K562 (cell line): Measurements from ENCODE around the gene PRSS50. TPM values are rescaled to one million over a fixed set of nuclear protein-coding genes. Genes with fewer than 3 reads are reported as not detected.

Source experiments
- ATAC-seq: fragments of 200-7000 bp; cut with Tn5 transposase; 3 replicates; pipeline ENCODE4 v1.9.1; 2020; ENCODE audit warnings: moderate library complexity
- BruUV-seq: library from RNA; stranded (reverse); fragments of 400-500 nt; replicated peaks from 2 replicates; lab custom pipeline; 2021; lab: Mats Ljungman, UMichigan
- CTCF ChIA-PET: fragments of 300-600 bp; formaldehyde crosslinking; extraction: SDS; loops from one replicate; lab custom pipeline; 2021; ENCODE audit warnings: low intra/inter-chr PET ratio; lab: Yijun Ruan, JAX
- POLR2A ChIA-PET: fragments of 300-600, 350-650 bp; sonication (Branson Sonifier 250); formaldehyde crosslinking; extraction: SDS; loops from one replicate; lab custom pipeline; 2021; ENCODE audit warnings: antibody characterized with exemption, inconsistent platforms; lab: Yijun Ruan, JAX
- DNase-seq, 4 experiments: peaks; one replicate each; pipeline versions ENCODE4 v3.0.0 to v3.0.0-alpha.2; 2011 to 2018; ENCODE audit warnings: low spot score in 3 of 4, mixed read lengths in 3 of 4; ENCODE audit errors: extremely low read depth in 1 of 4
- FAIRE-seq: peaks from 2 replicates; lab custom pipeline; 2011; peaks lifted over from hg19 to GRCh38; lab: Jason Lieb, UNC
- H2AFZ ChIP-seq: 2 replicates; pipeline ENCODE4 v1.6.0; 2011; ENCODE audit warnings: low read depth, low read length, control low read depth, inconsistent platforms
- H3K27ac ChIP-seq: fragments of 200-600 bp; 3 replicates; pipeline ENCODE4 v1.8.0; 2011; ENCODE audit warnings: low read depth, mild to moderate bottlenecking, control low read depth, inconsistent platforms, low read length, moderate library complexity, mixed read lengths; ENCODE audit errors: extremely low read depth
- H3K27me3 ChIP-seq, 2 experiments: fragments of 300-600 bp in 1 of 2; 2 replicates in 1 of 2; 3 replicates in 1 of 2; pipeline versions ENCODE4 v1.6.0 to v1.8.0; 2011; ENCODE audit warnings: inconsistent platforms in 2 of 2, low read length in 2 of 2, mild to moderate bottlenecking in 1 of 2, mixed read lengths in 1 of 2, moderate library complexity in 1 of 2; ENCODE audit not compliant: control insufficient read depth in 2 of 2, insufficient read depth in 2 of 2
- H3K36me3 ChIP-seq: fragments of 300-600 bp; 3 replicates; pipeline ENCODE4 v1.8.0; 2011; ENCODE audit warnings: mild to moderate bottlenecking, low read length, inconsistent platforms; ENCODE audit not compliant: control insufficient read depth, insufficient read depth
- H3K4me1 ChIP-seq, 2 experiments: fragments of 200-600 bp in 1 of 2; replicated peaks in 1 of 2; 2 replicates in 1 of 2; 3 replicates in 1 of 2; pipeline versions ENCODE4 v1.5.1 to v1.8.0; 2011; ENCODE audit warnings: inconsistent platforms in 2 of 2, low read length in 2 of 2, mild to moderate bottlenecking in 1 of 2, mixed read lengths in 1 of 2, moderate library complexity in 1 of 2; ENCODE audit not compliant: control insufficient read depth in 2 of 2, insufficient read depth in 2 of 2
- H3K4me2 ChIP-seq: 2 replicates; pipeline ENCODE4 v1.6.1; 2011; ENCODE audit warnings: low read length, control low read depth, inconsistent platforms, mixed read lengths; ENCODE audit not compliant: insufficient read depth
- H3K4me3 ChIP-seq: fragments of 200-600 bp; sonication (generic), shearing (Covaris generic); 2 replicates; pipeline ENCODE4 v1.5.1; 2016; ENCODE audit warnings: control low read depth, inconsistent platforms
- H3K79me2 ChIP-seq: fragments of 200-600 bp; 3 replicates; pipeline ENCODE4 v1.8.0; 2011; ENCODE audit warnings: low read length, inconsistent platforms; ENCODE audit not compliant: control insufficient read depth, insufficient read depth
- H3K9ac ChIP-seq, 2 experiments: 2 replicates each; pipeline versions ENCODE4 v1.6.0 to v1.6.1; 2011; ENCODE audit warnings: low read depth in 2 of 2, low read length in 2 of 2, control low read depth in 1 of 2, inconsistent platforms in 1 of 2, mild to moderate bottlenecking in 1 of 2, mixed read lengths in 1 of 2; ENCODE audit not compliant: insufficient read depth in 1 of 2
- H3K9me1 ChIP-seq: one replicate; pipeline ENCODE4 v1.6.0; 2011; ENCODE audit warnings: inconsistent platforms, mild to moderate bottlenecking, low read length, moderate library complexity; ENCODE audit not compliant: control insufficient read depth, insufficient read depth
- H3K9me3 ChIP-seq: replicated peaks from 2 replicates; pipeline ENCODE4 v1.5.1; 2011; ENCODE audit warnings: low read depth, low read length, inconsistent platforms; ENCODE audit not compliant: control insufficient read depth, insufficient read depth
- H4K20me1 ChIP-seq: replicated peaks from 2 replicates; pipeline ENCODE4 v1.6.1; 2011; ENCODE audit warnings: low read length, inconsistent platforms, mixed read lengths; ENCODE audit not compliant: control insufficient read depth, insufficient read depth
- CBX1 ChIP-seq: sonication (generic); IDR thresholded peaks from 2 replicates; pipeline ENCODE4 v1.6.1; 2016; ENCODE audit warnings: antibody characterized with exemption, low read depth, mild to moderate bottlenecking
- CTCF ChIP-seq, 3 experiments: IDR thresholded peaks in 2 of 3; conservative IDR thresholded peaks in 1 of 3; 2 replicates each; pipeline ENCODE4 v1.5.1; 2011 to 2012; ENCODE audit warnings: low read length in 3 of 3, mild to moderate bottlenecking in 3 of 3, control low read depth in 2 of 3, improper control_type of control experiment in 1 of 3, inconsistent platforms in 1 of 3, low read depth in 1 of 3, mixed read lengths in 1 of 3, moderate library complexity in 1 of 3; ENCODE audit not compliant: insufficient read depth in 2 of 3
- POLR2G ChIP-seq: fragments of 200-400 bp; formaldehyde crosslinking; IDR thresholded peaks from 2 replicates; pipeline ENCODE4 v1.6.1; 2017; ENCODE audit warnings: low read depth, mild to moderate bottlenecking, antibody characterized with exemption, low read length, moderate library complexity
- SP2 ChIP-seq: IDR thresholded peaks from 2 replicates; pipeline ENCODE4 v1.6.1; 2011; ENCODE audit warnings: mild to moderate bottlenecking, low read depth, low read length, moderate library complexity; ENCODE audit not compliant: poor library complexity, severe bottlenecking; ENCODE audit errors: extremely low read depth
- TCFL5 ChIP-seq: fragments of 250-450 bp; sonication (Bioruptor Pico); conservative IDR thresholded peaks from 2 replicates; pipeline ENCODE4 v1.6.1; 2021; ENCODE audit warnings: mild to moderate bottlenecking, moderate library complexity, matching md5 sums
- ZBTB5 ChIP-seq: fragments of 450-650 bp; IDR thresholded peaks from 2 replicates; pipeline ENCODE4 v1.6.1; 2017; ENCODE audit warnings: antibody characterized with exemption
- ZNF146 ChIP-seq: IDR thresholded peaks from one replicate; pipeline ENCODE4 v1.6.1; 2018; ENCODE audit warnings: missing compliant biosample characterization; ENCODE audit not compliant: unreplicated experiment
- ZNF175 ChIP-seq: fragments of 200-800 bp; sonication (Bioruptor generic); IDR thresholded peaks from 2 replicates; pipeline ENCODE4 v1.6.1; 2016; ENCODE audit warnings: low read depth, mild to moderate bottlenecking, missing genetic modification characterization, missing compliant biosample characterization
- ZNF830 ChIP-seq: fragments of 250-450 bp; sonication (Bioruptor Pico); IDR thresholded peaks from 2 replicates; pipeline ENCODE4 v1.5.0; 2021; ENCODE audit warnings: mild to moderate bottlenecking
- ZSCAN32 ChIP-seq: fragments of 450-650 bp; formaldehyde crosslinking; IDR thresholded peaks from 2 replicates; pipeline ENCODE4 v1.4.0; 2020; ENCODE audit warnings: mild to moderate bottlenecking, moderate library complexity
- WGBS: fragments of 100-300 bp; shearing (Covaris generic); methylation state at CpG from one replicate; pipeline ENCODE4 v1.1.6; 2016; ENCODE audit warnings: low coverage, mixed read lengths; ENCODE audit not compliant: insufficient coverage; ENCODE audit errors: missing lambda C conversion rate; 5-methylcytosine and 5-hydroxymethylcytosine counted together
- in situ Hi-C: fragments of 300-500 bp; cut with MboI; formaldehyde crosslinking; loops from 4 replicates; pipeline ENCODE4 v1.15.0; 2018; ENCODE audit warnings: inconsistent platforms, mixed read lengths
- intact Hi-C: fragments of 100-400 bp; cut with micrococcal nuclease; formaldehyde crosslinking; loops from 2 replicates; pipeline ENCODE4 v1.14.2; 2022
- polyA plus RNA-seq, 8 experiments: library from polyadenylated mRNA; depleted of rRNA in 4 of 8; stranded (reverse) in 5 of 8; unstranded in 3 of 8; fragments of >200 nt; fragmentation: Nextera tagmentation in 2 of 8; fragmentation: Illumina TruSeq in 1 of 8; extraction: Ambion mirVana in 2 of 8; extraction: Trizol in 1 of 8; gene quantifications; 2 replicates each; pipeline versions ENCODE4 v1.2.1 to v1.2.3, GENCODE V29; 2011 to 2014; ENCODE audit warnings: inconsistent platforms in 1 of 8, missing spikeins in 1 of 8
- total RNA-seq, 7 experiments: library from RNA; depleted of rRNA in 6 of 7; stranded (reverse); fragments of >200 nt in 6 of 7; fragmentation: Illumina TruSeq in 2 of 7; extraction: Trizol in 2 of 7; gene quantifications; 2 replicates each; pipeline versions ENCODE4 v1.2.1 to v1.2.3, GENCODE V29; 2011 to 2021; ENCODE audit warnings: low replicate concordance in 1 of 7
- TF ChIP-seq, protein P1 (sequence below), 2 experiments: fragments of 450-650 bp; IDR thresholded peaks; 2 replicates each; pipeline ENCODE4 v1.6.1; 2016

Gene PRSS50
- total and polyA plus RNA-seq, 9 of the 15 experiments (the other 6 are each of a cell fraction or from before 2014, with no cell fraction given): 0.01 TPM; not detected in 8

GRCh38 chr3:46705751-46706552, 11.7 kb downstream of the PRSS50 start:
- H2AFZ ChIP-seq: no peak overlapping the region
- intact Hi-C loops: loop anchor here (1.0 to 10.0 kb wide), 5 partner anchors 137 to 669 kb away; no protein-coding TSS in a partner anchor
- ATAC-seq (no peak), DNase-seq (no peak)
- ChIA-PET POLR2A (interaction anchor here (0.7 kb wide), 1 partner anchor 13 kb away, joined by 3 read pairs; no protein-coding TSS in a partner anchor), CTCF (interaction anchor here (0.9 to 2.6 kb wide), 5 partner anchors 161 to 217 kb away, joined by 3 to 27 read pairs (median 3); no protein-coding TSS in a partner anchor)
- H3K4me1 ChIP-seq: peaks cover 0 to 8% of the 10 kb centered on the region in 2 experiments; a peak in 2 of 5 replicates
- WGBS: 6% methylated on average over 19 of the region's 19 CpGs
- H3K9me3 ChIP-seq: no peaks in the 10 kb centered on the region
- peaks cover 7 to 53% of the 10 kb centered on the region in 2 experiments; a peak in 4 of 5 replicates for H3K27me3 ChIP-seq
- H3K9me1 ChIP-seq: no peaks in the 10 kb centered on the region
- H3K9ac ChIP-seq: no peak overlapping the region
- H3K27ac ChIP-seq: no peak overlapping the region
- TF ChIP-seq ZSCAN32 (CRISPR knock-in tag) (no peak), ZNF830 (CRISPR knock-in tag) (no peak), CTCF (IDR thresholded peaks at IDR 0.05 in 2 of 3, conservative IDR thresholded peaks at IDR 0.05 in 1 of 3; ENCODE audit: insufficient read depth in 2 of 3, low read depth in 1 of 3, low read length in 3 of 3) (no peak), POLR2G (no peak), ZNF146 (CRISPR knock-in tag) (no peak), ZNF175 (CRISPR knock-in tag) (no peak), TCFL5 (CRISPR knock-in tag) (no peak), SP2 (no peak), ZBTB5 (no peak), CBX1 (no peak)
- TF ChIP-seq, protein P1, sequence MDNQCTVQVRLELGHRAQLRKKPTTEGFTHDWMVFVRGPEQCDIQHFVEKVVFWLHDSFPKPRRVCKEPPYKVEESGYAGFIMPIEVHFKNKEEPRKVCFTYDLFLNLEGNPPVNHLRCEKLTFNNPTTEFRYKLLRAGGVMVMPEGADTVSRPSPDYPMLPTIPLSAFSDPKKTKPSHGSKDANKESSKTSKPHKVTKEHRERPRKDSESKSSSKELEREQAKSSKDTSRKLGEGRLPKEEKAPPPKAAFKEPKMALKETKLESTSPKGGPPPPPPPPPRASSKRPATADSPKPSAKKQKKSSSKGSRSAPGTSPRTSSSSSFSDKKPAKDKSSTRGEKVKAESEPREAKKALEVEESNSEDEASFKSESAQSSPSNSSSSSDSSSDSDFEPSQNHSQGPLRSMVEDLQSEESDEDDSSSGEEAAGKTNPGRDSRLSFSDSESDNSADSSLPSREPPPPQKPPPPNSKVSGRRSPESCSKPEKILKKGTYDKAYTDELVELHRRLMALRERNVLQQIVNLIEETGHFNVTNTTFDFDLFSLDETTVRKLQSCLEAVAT (IDR thresholded peaks at IDR 0.05): no peak
- TF ChIP-seq, all 486 proteins: peak for 0
- no peak overlapping the region for H3K4me3 ChIP-seq
- in situ Hi-C loops: no loop called here
- H4K20me1 ChIP-seq: peaks cover 38% of the 10 kb centered on the region
- H3K79me2 ChIP-seq: no peaks in the 10 kb centered on the region
- H3K36me3 ChIP-seq: no peaks in the 10 kb centered on the region
- BruUV-seq: no TSS peak
- no peak for FAIRE-seq
- H3K4me2 ChIP-seq: no peak overlapping the region
